Natural killer cell (primary cell): ENCODE measurements around the gene DDX25. TPM values are rescaled to one million over a fixed set of nuclear protein-coding genes. Genes with fewer than 3 reads are reported as not detected.

ENCODE experiments used
- ATAC-seq, 3 donors: fragments of 150-1000 bp in 2 of 3; fragments of 200-7000 bp in 1 of 3; cut with Tn5 transposase; 1 replicate in 1 of 3; 2 replicates in 2 of 3; pipeline ENCODE4 v1.10.0; 2021; ENCODE audit warnings: mild to moderate bottlenecking in 2 of 3, moderate library complexity in 2 of 3
- DNase-seq, 2 donors: peaks; one replicate each; pipeline versions ENCODE4 v3.0.0 to v3.0.0-alpha.2; 2013 to 2021; ENCODE audit warnings: mixed read lengths in 1 of 2
- H3K27ac ChIP-seq: one replicate; pipeline ENCODE4 v1.5.1; 2013; ENCODE audit warnings: mild to moderate bottlenecking, low read length
- H3K27me3 ChIP-seq: one replicate; pipeline ENCODE4 v1.6.1; 2013; ENCODE audit warnings: low read length; ENCODE audit not compliant: control insufficient read depth, insufficient read depth
- H3K36me3 ChIP-seq: one replicate; pipeline ENCODE4 v1.6.1; 2013; ENCODE audit warnings: low read length; ENCODE audit not compliant: control insufficient read depth, insufficient read depth
- H3K4me1 ChIP-seq: one replicate; pipeline ENCODE4 v1.6.1; 2013; ENCODE audit warnings: low read length; ENCODE audit not compliant: control insufficient read depth, insufficient read depth
- H3K4me3 ChIP-seq: one replicate; pipeline ENCODE4 v1.5.1; 2013; ENCODE audit warnings: low read length
- H3K9me3 ChIP-seq: one replicate; pipeline ENCODE4 v1.6.1; 2013; ENCODE audit warnings: low read length; ENCODE audit not compliant: control insufficient read depth, insufficient read depth
- H3K27ac Mint-ChIP-seq, 2 donors: one replicate each; pipeline ENCODE4 v1.8.0; 2022; ENCODE audit warnings: mild to moderate bottlenecking in 2 of 2, mixed read lengths in 2 of 2, moderate library complexity in 1 of 2
- H3K27me3 Mint-ChIP-seq, 2 donors: one replicate each; pipeline ENCODE4 v1.8.0; 2022; ENCODE audit warnings: low read depth in 2 of 2, mixed read lengths in 2 of 2
- H3K36me3 Mint-ChIP-seq: one replicate; pipeline ENCODE4 v1.8.0; 2022; ENCODE audit warnings: mixed read lengths
- H3K4me1 Mint-ChIP-seq, 2 donors: one replicate each; pipeline ENCODE4 v1.8.0; 2022; ENCODE audit warnings: mixed read lengths in 2 of 2
- H3K4me3 Mint-ChIP-seq: one replicate; pipeline ENCODE4 v1.8.0; 2022; ENCODE audit warnings: mild to moderate bottlenecking, moderate library complexity, mixed read lengths
- H3K9me3 Mint-ChIP-seq, 2 donors: one replicate each; pipeline ENCODE4 v1.8.0; 2022; ENCODE audit warnings: mixed read lengths in 2 of 2
- CTCF ChIP-seq: fragments of 200-600 bp; IDR thresholded peaks from one replicate; pipeline ENCODE4 v1.8.0; 2022; ENCODE audit warnings: antibody characterized with exemption
- WGBS: methylation state at CpG from one replicate; pipeline ENCODE4 v1.1.7; 2013; ENCODE audit warnings: missing lambda C conversion rate; ENCODE audit not compliant: insufficient coverage; 5-methylcytosine and 5-hydroxymethylcytosine counted together
- intact Hi-C: fragments of 100-400 bp; cut with micrococcal nuclease; formaldehyde crosslinking; loops from one replicate; pipeline ENCODE4 v1.14.2; 2022
- total RNA-seq, 4 donors: library from RNA; stranded (reverse); fragments of 120-200 nt in 1 of 4; gene quantifications; one replicate each; pipeline versions ENCODE4 v1.2.3 to v1.2.4, GENCODE V29; 2013 to 2022

DDX25 gene
- total RNA-seq, 3 donors from 2014 or later (not counting 1 experiment from before 2014, with no cell fraction given) = not detected

- H3K9me3 Mint-ChIP-seq = no peaks in the 10 kb centered on the region
- no peaks in the 10 kb centered on the region for H3K36me3 Mint-ChIP-seq
- no peaks in the 10 kb centered on the region for H3K27me3 ChIP-seq
- no peak overlapping the region for H3K27ac Mint-ChIP-seq
- H3K4me1 Mint-ChIP-seq = peaks cover 0 to 4% of the 10 kb centered on the region in 2 donors
- H3K36me3 ChIP-seq = no peaks in the 10 kb centered on the region
- no peak for ATAC-seq
- WGBS = 78% methylated on average over 3 of the region's 3 CpGs
- H3K4me3 ChIP-seq = no peak overlapping the region
- no peak overlapping the region for H3K4me3 Mint-ChIP-seq
- no peaks in the 10 kb centered on the region for H3K9me3 ChIP-seq
- no peak overlapping the region for H3K27ac ChIP-seq
- no peak for DNase-seq
- intact Hi-C loops = loop anchor here (5.0 kb wide), 1 partner anchor 1070 kb away; no protein-coding TSS in a partner anchor
- no peak for TF ChIP-seq CTCF
- H3K27me3 Mint-ChIP-seq = peaks cover 13 to 27% of the 10 kb centered on the region in 2 donors
- no peaks in the 10 kb centered on the region for H3K4me1 ChIP-seq
Measured at GRCh38 chr11:125922156-125922555, 17.8 kb downstream of the DDX25 start.

DNA sequence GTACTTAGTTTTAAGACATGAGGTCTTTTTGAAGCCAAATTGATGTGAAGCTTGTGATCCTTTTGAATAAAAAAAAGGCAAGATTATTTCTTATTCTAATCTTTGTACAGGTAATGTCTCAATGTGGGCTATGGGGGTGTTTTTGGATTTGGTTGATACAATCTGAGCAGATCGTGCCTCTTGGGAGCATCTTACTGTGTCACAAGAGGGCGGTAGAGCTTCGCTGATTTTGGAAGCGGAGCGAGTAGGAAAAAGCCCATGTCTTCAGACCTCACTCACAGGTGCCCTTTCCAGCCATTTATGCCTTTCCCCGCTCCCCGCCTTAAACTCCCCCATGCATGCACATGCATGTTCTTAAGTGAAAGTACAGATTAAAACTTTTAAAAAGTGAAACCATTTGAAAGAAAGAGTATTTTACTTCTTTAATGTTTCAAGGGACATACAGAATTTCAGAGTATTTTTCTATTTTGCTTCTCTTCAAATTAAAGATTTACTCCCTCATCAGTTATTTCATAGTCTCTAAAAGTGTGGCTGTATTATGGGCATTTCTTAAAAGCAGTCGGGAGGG lies 18.8 kb downstream of the DDX25 start:
- DNase-seq = peak in 1 of 2 donors; percentile 80
- no peaks in the 10 kb centered on the region for H3K27me3 ChIP-seq
- Mint-ChIP-seq H3K27ac (no peak overlapping the region), H3K4me3 (no peak overlapping the region), H3K27me3 (peaks cover 13 to 27% of the 10 kb centered on the region in 2 donors), H3K9me3 (no peaks in the 10 kb centered on the region), H3K36me3 (no peaks in the 10 kb centered on the region), H3K4me1 (peaks cover 0 to 4% of the 10 kb centered on the region in 2 donors)
- H3K36me3 ChIP-seq = no peaks in the 10 kb centered on the region
- ATAC-seq = peak in 1 of 3 donors; percentile 60
- peak; percentile 32 for TF ChIP-seq CTCF
- no peak overlapping the region for H3K4me3 ChIP-seq
- H3K9me3 ChIP-seq = no peaks in the 10 kb centered on the region
- 3% methylated on average over 5 of the region's 8 CpGs for WGBS
- no peaks in the 10 kb centered on the region for H3K4me1 ChIP-seq
- intact Hi-C loops = loop anchor here (5.0 kb wide), 1 partner anchor 1069 kb away; no protein-coding TSS in a partner anchor
- H3K27ac ChIP-seq = no peak overlapping the region

GRCh38 chr11:125923633-125924032 lies 19.3 kb downstream of the DDX25 start:
- WGBS = 77% methylated on average over 8 of the region's 8 CpGs
- Mint-ChIP-seq H3K4me1 (peaks cover 0 to 4% of the 10 kb centered on the region in 2 donors), H3K36me3 (no peaks in the 10 kb centered on the region)

More at GRCh38 chr11:125923633-125924032, 19.3 kb downstream of the DDX25 start:
- Histone ChIP-seq H3K36me3 (no peaks in the 10 kb centered on the region), H3K9me3 (no peaks in the 10 kb centered on the region), H3K27ac (no peak overlapping the region), H3K27me3 (no peaks in the 10 kb centered on the region), H3K4me3 (no peak overlapping the region), H3K4me1 (no peaks in the 10 kb centered on the region)
- DNase-seq = no peak
- no peaks in the 10 kb centered on the region for H3K9me3 Mint-ChIP-seq
- ATAC-seq = no peak
- H3K27me3 Mint-ChIP-seq = peaks cover 13 to 27% of the 10 kb centered on the region in 2 donors
- no peak for TF ChIP-seq CTCF
- no peak overlapping the region for H3K27ac Mint-ChIP-seq
- H3K4me3 Mint-ChIP-seq = no peak overlapping the region
- intact Hi-C loops = loop anchor here (5.0 kb wide), 1 partner anchor 1069 kb away; no protein-coding TSS in a partner anchor
